Erythroblast (primary cell): Measurements from ENCODE around the gene ADAMTS2.

Experiments used
- GATA1 ChIP-seq: IDR thresholded peaks from 2 replicates; pipeline ENCODE4 v1.6.1; 2011; ENCODE audit warnings: low read depth, mild to moderate bottlenecking, control low read depth, low read length, moderate library complexity
- POLR2A ChIP-seq: IDR thresholded peaks from 2 replicates; pipeline ENCODE4 v1.6.1; 2011; ENCODE audit warnings: mild to moderate bottlenecking, low read length

DNA sequence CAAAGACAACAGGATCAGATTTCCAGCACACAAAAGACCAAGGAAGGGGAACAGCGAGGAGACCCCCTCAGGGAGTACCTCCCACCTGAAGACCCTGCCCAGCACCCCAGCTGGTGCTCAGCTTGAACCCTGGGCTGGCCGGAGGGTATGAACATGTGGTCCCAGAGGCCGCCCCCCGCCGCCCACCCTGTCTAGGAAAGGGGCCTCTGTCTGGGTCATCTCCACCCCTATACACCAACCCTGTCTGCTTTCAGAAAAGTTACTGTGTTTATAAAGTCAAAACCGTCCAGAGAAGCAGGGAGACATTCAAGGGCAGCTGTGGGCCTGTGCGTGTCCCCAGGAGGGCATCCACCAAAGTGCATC lies 72.2 kb downstream of the ADAMTS2 start:
- TF ChIP-seq POLR2A: no peak
- no peak for TF ChIP-seq GATA1
